Epithelial cell of esophagus (primary cell): ENCODE data around the gene CATSPERZ.
A peak's percentile ranks its signal among the peaks of the same experiment; 100 is the strongest.
"Not testable (repeated sequence)": the region's sequence is repeated elsewhere in the genome, so short reads cannot be mapped to it uniquely, and the experiment has no call there.

ENCODE experiments used
- DNase-seq: peaks from one replicate; pipeline ENCODE4 v3.0.0; 2010; ENCODE audit warnings: low read depth
- H3K4me3 ChIP-seq: 2 replicates; pipeline ENCODE4 v1.5.1; 2011; ENCODE audit warnings: mild to moderate bottlenecking, low read length, control low read depth
- TF ChIP-seq, protein P1 (sequence below): IDR thresholded peaks from 2 replicates; pipeline ENCODE4 v1.5.1; 2011; ENCODE audit warnings: low read depth, mild to moderate bottlenecking, low read length, control low read depth, inconsistent platforms; ENCODE audit not compliant: insufficient read depth; ENCODE audit errors: missing control alignments

Gene CATSPERZ

DNA sequence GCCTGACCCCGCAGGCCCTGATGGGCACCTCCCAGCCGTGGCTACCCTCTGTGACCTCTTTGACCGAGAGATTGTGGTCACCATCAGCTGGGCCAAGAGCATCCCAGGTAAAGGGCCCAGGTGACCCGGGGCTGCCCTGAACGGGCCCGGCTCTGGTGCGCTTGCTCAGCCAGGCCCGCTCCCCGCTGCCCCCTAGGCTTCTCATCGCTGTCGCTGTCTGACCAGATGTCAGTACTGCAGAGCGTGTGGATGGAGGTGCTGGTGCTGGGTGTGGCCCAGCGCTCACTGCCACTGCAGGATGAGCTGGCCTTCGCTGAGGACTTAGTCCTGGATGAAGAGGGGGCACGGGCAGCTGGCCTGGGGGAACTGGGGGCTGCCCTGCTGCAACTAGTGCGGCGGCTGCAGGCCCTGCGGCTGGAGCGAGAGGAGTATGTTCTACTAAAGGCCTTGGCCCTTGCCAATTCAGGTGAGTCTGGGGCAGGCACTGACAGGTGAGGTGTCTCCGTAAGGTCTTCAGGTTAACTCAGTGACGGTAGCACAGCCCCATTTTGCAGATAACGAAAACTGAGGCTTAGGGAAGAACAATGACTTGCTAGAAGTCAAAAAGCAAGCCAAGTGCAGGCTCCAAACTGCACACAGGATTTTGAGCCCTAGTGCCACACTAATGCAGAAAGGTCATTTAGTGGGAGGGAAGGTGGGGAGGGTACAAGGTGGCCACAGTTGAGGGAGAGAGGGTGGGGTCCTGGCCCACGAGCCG lies 14.8 kb downstream of the CATSPERZ start:
- DNase-seq = no peak
- no peak overlapping the region for H3K4me3 ChIP-seq
- TF ChIP-seq, protein P1, sequence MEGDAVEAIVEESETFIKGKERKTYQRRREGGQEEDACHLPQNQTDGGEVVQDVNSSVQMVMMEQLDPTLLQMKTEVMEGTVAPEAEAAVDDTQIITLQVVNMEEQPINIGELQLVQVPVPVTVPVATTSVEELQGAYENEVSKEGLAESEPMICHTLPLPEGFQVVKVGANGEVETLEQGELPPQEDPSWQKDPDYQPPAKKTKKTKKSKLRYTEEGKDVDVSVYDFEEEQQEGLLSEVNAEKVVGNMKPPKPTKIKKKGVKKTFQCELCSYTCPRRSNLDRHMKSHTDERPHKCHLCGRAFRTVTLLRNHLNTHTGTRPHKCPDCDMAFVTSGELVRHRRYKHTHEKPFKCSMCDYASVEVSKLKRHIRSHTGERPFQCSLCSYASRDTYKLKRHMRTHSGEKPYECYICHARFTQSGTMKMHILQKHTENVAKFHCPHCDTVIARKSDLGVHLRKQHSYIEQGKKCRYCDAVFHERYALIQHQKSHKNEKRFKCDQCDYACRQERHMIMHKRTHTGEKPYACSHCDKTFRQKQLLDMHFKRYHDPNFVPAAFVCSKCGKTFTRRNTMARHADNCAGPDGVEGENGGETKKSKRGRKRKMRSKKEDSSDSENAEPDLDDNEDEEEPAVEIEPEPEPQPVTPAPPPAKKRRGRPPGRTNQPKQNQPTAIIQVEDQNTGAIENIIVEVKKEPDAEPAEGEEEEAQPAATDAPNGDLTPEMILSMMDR = no peak

DNA sequence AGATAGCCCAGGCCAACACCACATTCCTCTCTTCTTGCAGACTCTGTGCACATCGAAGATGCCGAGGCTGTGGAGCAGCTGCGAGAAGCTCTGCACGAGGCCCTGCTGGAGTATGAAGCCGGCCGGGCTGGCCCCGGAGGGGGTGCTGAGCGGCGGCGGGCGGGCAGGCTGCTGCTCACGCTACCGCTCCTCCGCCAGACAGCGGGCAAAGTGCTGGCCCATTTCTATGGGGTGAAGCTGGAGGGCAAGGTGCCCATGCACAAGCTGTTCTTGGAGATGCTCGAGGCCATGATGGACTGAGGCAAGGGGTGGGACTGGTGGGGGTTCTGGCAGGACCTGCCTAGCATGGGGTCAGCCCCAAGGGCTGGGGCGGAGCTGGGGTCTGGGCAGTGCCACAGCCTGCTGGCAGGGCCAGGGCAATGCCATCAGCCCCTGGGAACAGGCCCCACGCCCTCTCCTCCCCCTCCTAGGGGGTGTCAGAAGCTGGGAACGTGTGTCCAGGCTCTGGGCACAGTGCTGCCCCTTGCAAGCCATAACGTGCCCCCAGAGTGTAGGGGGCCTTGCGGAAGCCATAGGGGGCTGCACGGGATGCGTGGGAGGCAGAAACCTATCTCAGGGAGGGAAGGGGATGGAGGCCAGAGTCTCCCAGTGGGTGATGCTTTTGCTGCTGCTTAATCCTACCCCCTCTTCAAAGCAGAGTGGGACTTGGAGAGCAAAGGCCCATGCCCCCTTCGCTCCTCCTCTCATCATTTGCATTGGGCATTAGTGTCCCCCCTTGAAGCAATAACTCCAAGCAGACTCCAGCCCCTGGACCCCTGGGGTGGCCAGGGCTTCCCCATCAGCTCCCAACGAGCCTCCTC lies 15.7 kb downstream of the CATSPERZ start:
- peak overlapping the region; percentile 80 for H3K4me3 ChIP-seq
- not testable (repeated sequence) for DNase-seq

DNA sequence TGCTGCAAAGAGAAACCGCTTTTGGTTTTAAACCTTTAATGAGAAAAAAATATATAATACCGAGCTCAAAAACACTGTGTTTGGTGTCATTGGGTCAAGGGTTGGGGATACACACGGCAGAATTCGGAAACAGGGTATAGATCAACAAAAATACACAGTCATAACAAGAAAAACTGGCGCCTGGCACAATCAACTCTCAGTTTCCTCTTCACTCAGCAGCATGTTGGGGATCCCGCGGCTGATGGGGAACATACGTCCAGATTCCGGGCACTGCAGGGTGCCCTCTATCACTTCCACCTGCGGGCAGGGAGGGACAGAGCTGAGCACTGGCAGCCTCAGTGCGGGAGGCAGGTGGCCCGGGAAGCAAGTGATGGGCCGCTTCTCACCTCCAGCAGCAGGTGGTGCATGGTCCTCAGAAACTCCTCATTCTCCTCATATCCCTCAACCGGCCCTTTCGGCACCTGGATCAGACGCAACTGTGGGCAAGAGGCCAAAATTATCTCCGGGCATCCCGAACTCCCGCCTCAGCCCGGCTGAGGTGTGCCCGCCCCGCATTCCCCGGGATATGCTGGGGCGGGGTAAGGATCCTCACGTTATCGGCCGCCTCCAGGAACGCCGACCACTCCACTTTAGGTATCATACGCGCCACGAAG lies 16.6 kb downstream of the CATSPERZ start:
- TF ChIP-seq, protein P1 = peak; percentile 48
- DNase-seq = peak; percentile 77
- peak overlapping the region; percentile 80 for H3K4me3 ChIP-seq

DNA sequence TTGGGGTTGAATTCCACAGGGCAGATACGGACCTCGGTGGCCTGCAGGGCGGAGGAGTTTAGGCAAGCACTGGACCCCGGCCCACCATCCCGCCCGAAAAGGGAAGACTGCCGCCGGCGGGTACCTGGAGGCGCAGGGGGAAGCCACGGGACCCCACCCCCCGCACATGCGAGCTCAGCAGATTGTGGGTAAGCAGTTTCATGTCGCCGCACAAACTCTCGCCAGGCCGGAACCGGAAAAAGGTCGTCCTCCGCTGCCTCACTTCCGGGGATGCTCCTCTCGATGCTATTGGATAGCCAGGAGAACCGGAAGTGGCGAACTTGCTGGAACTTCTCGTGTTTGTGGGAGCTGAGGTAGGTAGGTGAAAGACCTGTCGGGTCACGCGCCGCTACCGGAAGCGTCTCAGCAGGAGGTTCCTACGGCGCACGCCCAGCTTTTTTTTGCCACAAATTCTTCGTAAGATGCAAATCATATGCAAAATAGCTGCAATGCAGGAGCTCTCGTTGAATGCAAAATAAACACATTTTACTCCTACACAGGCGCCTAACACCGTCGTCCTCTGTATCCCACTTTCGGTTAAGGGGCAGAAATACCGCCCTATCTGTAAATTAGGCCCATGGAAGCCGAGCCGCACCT lies 17.3 kb downstream of the CATSPERZ start, which contains the start of gene TRMT112:
TSS of gene TRMT112 (minus strand) at position 235 of the 636 bp plus-strand sequence. CDS start at position 202, 33 bp downstream.
- peak within 1 kb of the TSS; percentile 80 for H3K4me3 ChIP-seq
- peak; percentile 100 for DNase-seq
- TF ChIP-seq, protein P1 = no peak

DNA sequence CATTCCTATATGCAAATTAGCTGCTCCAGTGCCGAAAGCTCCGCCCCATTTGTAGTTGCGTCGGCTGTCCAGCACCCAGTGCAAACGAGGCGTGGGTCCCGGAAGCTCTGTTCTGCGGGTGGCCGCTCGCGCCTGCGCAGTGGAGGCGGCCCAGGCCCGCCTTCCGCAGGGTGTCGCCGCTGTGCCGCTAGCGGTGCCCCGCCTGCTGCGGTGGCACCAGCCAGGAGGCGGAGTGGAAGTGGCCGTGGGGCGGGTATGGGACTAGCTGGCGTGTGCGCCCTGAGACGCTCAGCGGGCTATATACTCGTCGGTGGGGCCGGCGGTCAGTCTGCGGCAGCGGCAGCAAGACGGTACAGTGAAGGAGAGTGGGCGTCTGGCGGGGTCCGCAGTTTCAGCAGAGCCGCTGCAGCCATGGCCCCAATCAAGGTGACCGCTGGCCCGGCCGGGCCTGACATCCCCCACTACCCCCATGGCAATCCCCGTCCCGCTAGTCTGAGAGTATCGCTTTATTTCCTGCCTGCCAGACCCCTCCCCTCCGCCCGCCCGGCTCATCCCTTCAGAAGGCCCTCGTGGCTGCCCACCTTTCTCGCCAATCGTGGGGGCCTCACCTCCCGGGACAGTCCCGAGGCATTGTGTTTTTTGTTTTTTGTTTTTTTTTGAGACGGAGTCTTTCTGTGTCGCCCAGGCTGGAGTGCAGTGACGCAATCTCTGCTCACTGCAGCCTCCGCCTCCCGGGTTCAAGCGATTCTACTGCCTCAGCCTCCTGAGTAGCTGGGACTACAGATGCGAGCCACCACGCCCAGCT lies 18.0 kb downstream of the CATSPERZ start, which contains the start of gene PRDX5:
TSS of gene PRDX5 (plus strand) at position 161 of the 805 bp plus-strand sequence. CDS start at position 256, 95 bp downstream.
- TF ChIP-seq, protein P1 = peak; percentile 35

DNA sequence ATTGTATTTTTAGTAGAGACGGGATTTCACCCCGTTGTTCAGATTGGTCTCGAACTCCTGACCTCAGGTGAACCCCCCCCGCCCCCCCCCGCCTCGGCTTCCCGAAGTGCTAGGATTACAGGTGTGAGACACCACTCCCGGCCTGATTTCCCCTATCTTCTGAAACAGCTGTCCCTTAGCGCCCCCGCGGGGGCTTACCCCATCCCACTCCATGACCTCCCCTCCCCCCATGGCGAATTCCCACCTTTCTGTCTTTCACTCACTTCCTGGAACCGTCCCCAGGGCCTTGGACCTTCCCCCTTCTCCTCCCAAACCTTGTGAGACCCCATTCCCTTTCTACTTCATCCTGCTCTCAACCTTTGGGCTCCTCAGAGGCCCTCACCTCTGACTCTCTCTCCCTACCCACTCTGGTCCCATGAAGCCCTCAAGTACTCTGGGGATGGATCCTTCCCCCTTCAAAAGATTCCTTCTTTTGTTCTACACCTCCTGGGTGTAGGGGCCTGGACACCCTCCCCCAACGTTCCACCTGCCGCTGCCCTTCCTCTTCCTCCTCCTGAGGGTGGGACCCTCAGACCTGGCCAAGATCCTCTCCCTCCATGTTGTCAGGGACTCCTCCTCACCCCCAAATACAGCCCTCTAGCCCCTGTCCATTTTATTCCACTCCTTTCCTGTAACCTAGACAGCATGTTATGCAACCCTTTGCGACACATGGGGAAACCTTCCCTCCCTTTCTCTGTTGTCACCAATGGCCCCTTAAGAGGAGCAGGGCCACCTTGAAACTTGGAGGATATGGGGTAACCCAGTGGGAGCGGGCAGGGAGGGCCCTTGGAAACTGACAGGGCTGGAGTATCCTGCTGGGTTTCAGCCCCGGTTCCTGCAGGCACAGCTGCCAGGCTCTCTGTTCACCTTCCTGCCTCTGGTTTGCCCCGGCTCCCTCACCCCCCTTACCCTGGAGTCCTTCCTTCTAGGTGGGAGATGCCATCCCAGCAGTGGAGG lies 18.9 kb downstream of the CATSPERZ start:
- no peak for DNase-seq
- TF ChIP-seq, protein P1 = no peak
- peak overlapping the region; percentile 80 for H3K4me3 ChIP-seq

More for the DNA sequence above, 18.0 kb downstream of the CATSPERZ start, which contains the start of gene PRDX5:
- peak; percentile 97 for DNase-seq
- H3K4me3 ChIP-seq = peak within 1 kb of the TSS; percentile 80
